Measurements from ENCODE around the gene GOLGA8H. TPM values are rescaled to one million over a fixed set of nuclear protein-coding genes. Genes with fewer than 3 reads are reported as not detected.

The GOLGA8H gene
- 1.4 and 2.1 TPM in 2 replicates for total RNA-seq

DNA sequence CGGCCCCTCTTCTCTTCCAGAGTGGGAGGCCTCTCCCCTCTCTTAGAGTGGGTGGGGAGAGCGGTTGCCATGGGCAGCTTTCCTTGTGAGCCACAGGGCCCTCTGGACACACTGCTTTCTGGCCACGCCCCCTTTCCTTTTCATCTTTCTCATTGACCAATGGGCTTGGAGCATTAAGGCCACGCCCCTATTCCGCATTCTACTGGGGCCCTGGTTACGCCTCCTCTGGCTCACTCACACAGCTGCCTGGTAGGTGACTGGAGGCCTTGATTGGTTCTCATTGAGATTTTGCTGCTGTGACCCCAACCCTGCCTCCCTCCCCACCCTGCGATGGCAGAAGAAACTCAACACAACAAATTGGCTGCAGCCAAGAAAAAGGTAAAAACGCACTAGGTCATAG lies at the start of gene GOLGA8H:
GOLGA8H (plus strand) TSS at position 233 of the 400 bp plus-strand sequence; CDS start at position 331, 98 bp downstream.

GRCh38 chr15:30625436-30626193 lies 21.8 kb downstream of the GOLGA8H start, which contains the start of gene ARHGAP11B:
TSS of gene ARHGAP11B (plus strand) at chr15:30626128.

Small RNA genes lying within 50 kb of the gene (small RNA-seq; reads per million reads assigned to genes)
- gene RF00096 (not detected), gene RN7SL628P (not detected), gene RN7SL796P (not detected)

Other genes starting within 250 kb of the GOLGA8H start
- 5.3 and 5.7 TPM in 2 replicates for gene CHRFAM7A, start 210.5 kb upstream of the GOLGA8H start, total RNA-seq
- gene GOLGA8R, start 189.8 kb upstream of the GOLGA8H start, total RNA-seq = 0.53 and 1.3 TPM in 2 replicates
- gene GOLGA8Q, start 52.0 kb upstream of the GOLGA8H start, total RNA-seq = 0.66 and 1.1 TPM in 2 replicates